Panc1 (cell line): ENCODE data around the gene WAPL.

Source experiments
- SIN3A ChIP-seq: IDR thresholded peaks from 2 replicates; pipeline ENCODE4 v1.6.1; 2012; ENCODE audit warnings: low read depth, mild to moderate bottlenecking, low read length, moderate library complexity, borderline replicate concordance; ENCODE audit not compliant: insufficient read depth
- TF ChIP-seq, protein P1 (sequence below): fragments of 450-650 bp; IDR thresholded peaks from 2 replicates; pipeline ENCODE4 v1.5.1; 2017; ENCODE audit warnings: mild to moderate bottlenecking

DNA sequence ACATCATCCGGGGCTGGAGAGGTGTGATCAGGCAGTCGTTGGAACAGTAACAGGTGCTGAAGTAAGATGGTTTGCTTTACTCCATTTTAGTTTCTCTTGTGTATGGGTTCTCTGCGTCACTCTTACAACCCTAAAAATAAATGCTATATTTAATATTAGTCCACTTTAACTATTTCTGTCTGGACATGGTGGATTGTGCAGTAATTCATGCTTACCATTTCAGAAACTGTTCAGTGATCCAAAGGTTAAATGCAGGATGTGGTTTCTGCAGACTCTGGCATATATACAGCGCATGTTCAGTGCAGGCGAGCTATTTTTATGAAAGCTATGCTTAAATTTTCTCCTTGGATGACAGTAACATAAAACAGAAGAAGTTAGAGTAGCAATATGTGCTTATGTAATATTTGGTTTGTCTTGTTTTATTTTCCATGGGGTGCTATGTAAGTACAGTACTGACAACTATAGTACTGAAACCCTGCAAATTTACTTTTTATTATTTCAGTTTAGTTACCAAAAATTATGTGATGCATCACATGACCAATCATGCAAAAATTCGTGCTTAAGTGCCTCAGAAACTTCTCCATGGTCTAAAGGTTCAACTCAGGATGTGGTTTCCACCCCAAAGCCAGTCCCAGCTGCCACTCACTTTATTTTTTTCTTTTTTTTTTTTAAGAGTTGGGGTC is 108.4 kb downstream of the WAPL start:
- TF ChIP-seq, protein P1, sequence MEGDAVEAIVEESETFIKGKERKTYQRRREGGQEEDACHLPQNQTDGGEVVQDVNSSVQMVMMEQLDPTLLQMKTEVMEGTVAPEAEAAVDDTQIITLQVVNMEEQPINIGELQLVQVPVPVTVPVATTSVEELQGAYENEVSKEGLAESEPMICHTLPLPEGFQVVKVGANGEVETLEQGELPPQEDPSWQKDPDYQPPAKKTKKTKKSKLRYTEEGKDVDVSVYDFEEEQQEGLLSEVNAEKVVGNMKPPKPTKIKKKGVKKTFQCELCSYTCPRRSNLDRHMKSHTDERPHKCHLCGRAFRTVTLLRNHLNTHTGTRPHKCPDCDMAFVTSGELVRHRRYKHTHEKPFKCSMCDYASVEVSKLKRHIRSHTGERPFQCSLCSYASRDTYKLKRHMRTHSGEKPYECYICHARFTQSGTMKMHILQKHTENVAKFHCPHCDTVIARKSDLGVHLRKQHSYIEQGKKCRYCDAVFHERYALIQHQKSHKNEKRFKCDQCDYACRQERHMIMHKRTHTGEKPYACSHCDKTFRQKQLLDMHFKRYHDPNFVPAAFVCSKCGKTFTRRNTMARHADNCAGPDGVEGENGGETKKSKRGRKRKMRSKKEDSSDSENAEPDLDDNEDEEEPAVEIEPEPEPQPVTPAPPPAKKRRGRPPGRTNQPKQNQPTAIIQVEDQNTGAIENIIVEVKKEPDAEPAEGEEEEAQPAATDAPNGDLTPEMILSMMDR, result no peak
- no peak for TF ChIP-seq SIN3A
